ENCODE measurements around the gene MIGA1. TPM values are rescaled to one million over a fixed set of nuclear protein-coding genes. Genes with fewer than 3 reads are reported as not detected.

Gene MIGA1
- total and polyA plus RNA-seq, 2 of the 13 experiments (the other 11 are each of a cell fraction or from before 2014, with no cell fraction given): 3.8 to 6.6 TPM

DNA sequence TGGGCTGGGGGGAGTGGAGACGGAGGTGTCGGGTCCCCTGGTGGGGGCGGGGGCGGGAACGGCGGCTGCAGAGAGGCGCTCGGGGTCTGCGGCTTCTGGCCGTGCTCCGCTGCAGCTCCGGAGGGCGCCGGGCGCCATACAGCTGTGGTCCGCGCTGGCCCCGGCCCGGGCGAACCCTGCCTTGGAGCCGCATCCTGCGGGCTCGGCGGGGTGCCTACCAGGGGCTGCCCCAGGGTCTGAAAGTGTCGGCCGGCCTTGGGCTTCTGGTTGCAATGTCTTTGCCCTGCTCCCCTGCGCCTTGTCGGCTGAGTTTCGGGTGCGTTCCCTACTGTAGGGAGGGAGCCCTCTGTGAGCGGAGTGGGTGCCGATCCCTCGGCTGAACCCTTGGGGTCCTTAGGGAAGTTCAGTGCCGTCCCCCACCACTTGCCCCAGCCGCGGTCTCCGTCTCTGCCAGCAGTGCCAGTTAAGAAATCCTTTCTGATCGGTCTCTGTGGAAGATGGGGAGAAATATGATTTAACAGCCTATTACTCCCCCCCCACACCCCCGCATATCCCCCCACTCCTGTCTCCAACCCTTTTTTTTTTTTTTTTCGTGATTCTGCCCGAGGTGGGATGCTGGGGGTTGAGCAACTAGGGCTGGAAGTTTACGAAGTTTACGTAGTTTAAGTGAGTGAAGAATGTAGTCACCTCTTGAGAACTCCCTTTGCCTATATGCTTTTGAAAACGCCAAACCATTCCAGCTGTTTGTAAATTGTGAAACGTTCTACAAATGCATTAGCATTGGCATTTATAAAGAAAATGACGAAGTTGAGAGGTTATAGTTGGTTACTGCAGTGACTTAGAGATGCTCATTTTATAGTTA, 109.6 kb downstream of the MIGA1 start (continued):
- no peak for TF ChIP-seq ZNF318 (CRISPR knock-in tag; IDR thresholded peaks at IDR 0.05)
- TF ChIP-seq, protein P1, sequence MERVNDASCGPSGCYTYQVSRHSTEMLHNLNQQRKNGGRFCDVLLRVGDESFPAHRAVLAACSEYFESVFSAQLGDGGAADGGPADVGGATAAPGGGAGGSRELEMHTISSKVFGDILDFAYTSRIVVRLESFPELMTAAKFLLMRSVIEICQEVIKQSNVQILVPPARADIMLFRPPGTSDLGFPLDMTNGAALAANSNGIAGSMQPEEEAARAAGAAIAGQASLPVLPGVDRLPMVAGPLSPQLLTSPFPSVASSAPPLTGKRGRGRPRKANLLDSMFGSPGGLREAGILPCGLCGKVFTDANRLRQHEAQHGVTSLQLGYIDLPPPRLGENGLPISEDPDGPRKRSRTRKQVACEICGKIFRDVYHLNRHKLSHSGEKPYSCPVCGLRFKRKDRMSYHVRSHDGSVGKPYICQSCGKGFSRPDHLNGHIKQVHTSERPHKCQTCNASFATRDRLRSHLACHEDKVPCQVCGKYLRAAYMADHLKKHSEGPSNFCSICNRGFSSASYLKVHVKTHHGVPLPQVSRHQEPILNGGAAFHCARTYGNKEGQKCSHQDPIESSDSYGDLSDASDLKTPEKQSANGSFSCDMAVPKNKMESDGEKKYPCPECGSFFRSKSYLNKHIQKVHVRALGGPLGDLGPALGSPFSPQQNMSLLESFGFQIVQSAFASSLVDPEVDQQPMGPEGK (CRISPR knock-in tag; IDR thresholded peaks at IDR 0.05): peak; percentile 15; the same call in 1 of the 2 replicates
- TF ChIP-seq DR1 (CRISPR knock-in tag; IDR thresholded peaks at IDR 0.05): 0 out of 2 replicates have a peak, but pooled peaks have one; percentile 12
- TF ChIP-seq ZNF747 (CRISPR knock-in tag; IDR thresholded peaks at IDR 0.05; ENCODE audit: borderline replicate concordance): no peak
- peak; percentile 32; the same call in 1 of the 2 replicates for TF ChIP-seq KDM5B (CRISPR knock-in tag; IDR thresholded peaks at IDR 0.05; ENCODE audit: borderline replicate concordance)
- 0 out of 2 replicates have a peak, but pooled peaks have one; percentile 36 for TF ChIP-seq ZNF256 (CRISPR knock-in tag; conservative IDR thresholded peaks at IDR 0.05)
- TF ChIP-seq TOPORS (CRISPR knock-in tag; IDR thresholded peaks at IDR 0.05): 0 out of 2 replicates have a peak, but pooled peaks have one; percentile 47
- TF ChIP-seq KAT2B (IDR thresholded peaks at IDR 0.05; ENCODE audit: borderline replicate concordance, low read depth, low read length): no peak
- TF ChIP-seq, protein P2, sequence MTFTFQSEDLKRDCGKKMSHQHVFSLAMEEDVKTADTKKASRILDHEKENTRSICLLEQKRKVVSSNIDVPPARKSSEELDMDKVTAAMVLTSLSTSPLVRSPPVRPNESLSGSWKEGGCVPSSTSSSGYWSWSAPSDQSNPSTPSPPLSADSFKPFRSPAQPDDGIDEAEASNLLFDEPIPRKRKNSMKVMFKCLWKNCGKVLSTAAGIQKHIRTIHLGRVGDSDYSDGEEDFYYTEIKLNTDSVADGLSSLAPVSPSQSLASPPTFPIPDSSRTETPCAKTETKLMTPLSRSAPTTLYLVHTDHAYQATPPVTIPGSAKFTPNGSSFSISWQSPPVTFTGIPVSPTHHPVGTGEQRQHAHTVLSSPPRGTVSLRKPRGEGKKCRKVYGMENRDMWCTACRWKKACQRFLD (CRISPR knock-in tag; IDR thresholded peaks at IDR 0.05; ENCODE audit: borderline replicate concordance): 0 out of 2 replicates have a peak, but pooled peaks have one; percentile 57
- peak; percentile 1 for TF ChIP-seq AGO1 (IDR thresholded peaks at IDR 0.05; ENCODE audit: low read depth, low read length, poor library complexity, severe bottlenecking)
- TF ChIP-seq KMT2A (CRISPR knock-in tag; IDR thresholded peaks at IDR 0.05): 0 out of 2 replicates have a peak, but pooled peaks have one; percentile 40
- 0 out of 2 replicates have a peak, but pooled peaks have one; percentile 54 for TF ChIP-seq ZNF557 (CRISPR knock-in tag; IDR thresholded peaks at IDR 0.05)
- no peak for TF ChIP-seq TBL1XR1 (IDR thresholded peaks at IDR 0.05; ENCODE audit: borderline replicate concordance, low read length, partially characterized antibody)
- no peak for TF ChIP-seq JUN (CRISPR knock-in tag; IDR thresholded peaks at IDR 0.05)
- TF ChIP-seq THAP8 (CRISPR knock-in tag; IDR thresholded peaks at IDR 0.05; ENCODE audit: borderline replicate concordance): 0 out of 2 replicates have a peak, but pooled peaks have one; percentile 47

Measured in HepG2 (cell line).